HAP-1 (cell line): Measurements from ENCODE around the gene GJA9.
"Not testable (repeated sequence)": the region's sequence is repeated elsewhere in the genome, so short reads cannot be mapped to it uniquely, and the experiment has no call there.

Experiments used
- DNase-seq, 2 experiments: peaks; one replicate each; pipeline ENCODE4 v3.0.0-alpha.2; 2016 to 2020; ENCODE audit warnings: low spot score in 2 of 2
- H3K27me3 ChIP-seq: fragments of 250-450 bp; sonication (Bioruptor Pico); 2 replicates; pipeline ENCODE4 v1.5.1; 2020; ENCODE audit warnings: low read depth, mild to moderate bottlenecking, moderate library complexity
- H3K36me3 ChIP-seq: fragments of 250-450 bp; sonication (Bioruptor Pico); replicated peaks from 2 replicates; pipeline ENCODE4 v1.5.1; 2020; ENCODE audit warnings: mild to moderate bottlenecking
- H3K4me1 ChIP-seq: fragments of 250-450 bp; sonication (Bioruptor Pico); 2 replicates; pipeline ENCODE4 v1.5.1; 2020; ENCODE audit warnings: mild to moderate bottlenecking
- H3K4me3 ChIP-seq: fragments of 250-450 bp; sonication (Bioruptor Pico); 2 replicates; pipeline ENCODE4 v1.5.1; 2020; ENCODE audit warnings: mild to moderate bottlenecking, moderate library complexity
- H3K9me3 ChIP-seq: fragments of 250-450 bp; sonication (Bioruptor Pico); 2 replicates; pipeline ENCODE4 v1.5.1; 2020; ENCODE audit warnings: mild to moderate bottlenecking, moderate library complexity
- in situ Hi-C: fragments of 300-500 bp; cut with MboI; formaldehyde crosslinking; loops from 3 replicates; pipeline ENCODE4 v1.14.3; 2020; ENCODE audit warnings: low sequenced_read_pairs, inconsistent platforms, mixed read lengths

Gene GJA9

DNA sequence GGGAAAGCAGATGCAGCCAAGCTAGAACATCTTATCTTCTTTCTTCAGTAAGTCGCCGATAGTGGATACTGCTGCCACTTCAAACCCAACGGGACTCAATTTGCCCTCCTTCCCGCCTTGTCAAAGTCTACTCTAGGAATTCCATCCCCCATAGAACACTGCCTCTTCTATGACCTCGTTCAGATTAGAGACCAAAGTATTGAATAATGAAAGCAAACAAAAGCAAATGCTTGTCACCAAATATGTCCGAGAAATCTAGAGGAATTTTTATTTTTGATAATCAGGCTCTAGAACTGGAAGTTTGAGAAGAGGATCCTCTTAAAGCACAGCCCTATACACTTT, 21.0 kb downstream of the GJA9 start:
- Histone ChIP-seq H3K36me3 (peaks cover 15% of the 10 kb centered on the region), H3K27me3 (no peaks in the 10 kb centered on the region), H3K9me3 (no peaks in the 10 kb centered on the region), H3K4me1 (peaks cover 8% of the 10 kb centered on the region), H3K4me3 (peak overlapping the region; percentile 69)
- no peak for DNase-seq
- in situ Hi-C loops, result no loop called here

DNA sequence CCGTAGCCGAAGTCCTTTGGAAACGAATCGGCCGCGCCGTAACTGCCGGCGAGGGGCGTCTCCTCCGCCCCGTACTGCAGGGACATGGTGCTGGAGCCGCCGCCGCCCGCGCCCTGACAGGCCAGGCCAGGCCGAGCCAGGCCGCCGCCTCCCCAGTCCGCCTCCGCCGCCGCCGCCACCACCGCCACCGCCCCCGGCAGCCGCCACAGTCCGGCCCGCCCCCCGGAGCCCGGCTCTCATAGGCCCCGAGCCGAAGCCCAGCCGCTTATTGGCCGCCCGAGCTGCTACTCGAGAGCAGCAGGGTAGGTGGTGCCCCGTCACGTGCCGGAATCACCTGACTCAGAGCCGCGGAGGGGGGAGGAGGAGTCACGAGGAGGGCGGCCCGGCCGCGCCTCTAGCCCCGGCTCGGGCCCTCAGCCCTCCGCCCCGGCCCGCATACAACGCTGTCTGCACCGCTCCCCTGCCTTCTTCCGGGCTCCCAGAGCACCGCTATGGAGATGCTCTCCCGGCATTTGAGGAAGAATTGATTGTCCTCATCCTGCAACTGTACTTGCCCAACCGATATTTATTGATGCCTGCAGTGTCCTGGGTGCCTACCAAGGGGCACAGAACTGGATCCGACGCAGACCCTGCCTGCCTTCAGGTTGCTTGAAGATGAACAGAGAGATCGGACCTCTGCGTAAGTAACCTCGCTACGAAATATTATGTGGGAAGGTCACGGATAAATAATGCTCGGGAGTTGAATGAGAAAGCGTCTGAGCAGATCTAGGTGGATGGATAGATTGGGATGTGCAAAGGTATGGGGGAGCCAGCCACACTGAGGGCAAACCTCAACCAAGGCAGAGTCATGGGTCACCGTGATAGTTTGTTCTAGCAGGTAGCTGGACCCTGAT, 21.6 kb downstream of the GJA9 start, which contains the start of gene RRAGC:
Gene RRAGC (minus strand): TSS at position 212 of the 893 bp plus-strand sequence. CDS start 126 bp downstream, at position 86.
- peak within 1 kb of the TSS; percentile 69 for H3K4me3 ChIP-seq
- peak; percentile 96 to 99 for DNase-seq
- in situ Hi-C loops, result no loop called here
- no peaks in the 10 kb centered on the region for H3K9me3 ChIP-seq
- H3K4me1 ChIP-seq, result peaks cover 8% of the 10 kb centered on the region
- no peaks in the 10 kb centered on the region for H3K27me3 ChIP-seq
- H3K36me3 ChIP-seq, result peaks cover 18% of the 10 kb centered on the region

GRCh38 chr1:38858833-38859560, 22.4 kb downstream of the GJA9 start:
- Histone ChIP-seq H3K27me3 (no peaks in the 10 kb centered on the region), H3K4me3 (peak overlapping the region; percentile 69), H3K36me3 (peaks cover 23% of the 10 kb centered on the region), H3K4me1 (peaks cover 8% of the 10 kb centered on the region), H3K9me3 (no peaks in the 10 kb centered on the region)
- in situ Hi-C loops, result no loop called here
- DNase-seq, result peak in 1 of 2 experiments; percentile 50

- no peak for DNase-seq
- H3K9me3 ChIP-seq, result no peaks in the 10 kb centered on the region
- H3K4me1 ChIP-seq, result no peaks in the 10 kb centered on the region; the same call in 1 of the 2 replicates
- in situ Hi-C loops, result no loop called here
- no peaks in the 10 kb centered on the region for H3K27me3 ChIP-seq
- no peak overlapping the region for H3K4me3 ChIP-seq
- peaks cover 28% of the 10 kb centered on the region for H3K36me3 ChIP-seq
Measured at GRCh38 chr1:38852780-38853179, 28.6 kb downstream of the GJA9 start.

DNA sequence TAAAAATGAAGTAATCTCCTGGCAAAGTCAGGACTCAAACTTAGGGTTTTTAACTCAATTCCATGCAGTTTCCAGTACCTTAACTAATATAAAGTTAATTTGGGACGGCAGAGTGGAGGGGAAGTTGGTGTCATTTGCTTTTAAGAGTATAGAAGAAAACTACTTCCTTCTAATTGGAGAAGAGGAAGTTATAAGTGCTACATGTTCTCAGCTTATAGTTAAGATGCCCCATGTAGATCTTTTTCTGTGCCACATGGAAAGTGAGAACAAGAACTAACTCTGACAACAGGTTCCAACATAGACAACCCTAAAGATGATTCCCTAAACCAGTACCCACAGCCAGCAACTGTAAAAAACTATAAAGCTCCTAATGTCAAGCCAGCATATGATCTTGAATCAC, 33.3 kb downstream of the GJA9 start:
- no peaks in the 10 kb centered on the region for H3K9me3 ChIP-seq
- H3K27me3 ChIP-seq, result no peaks in the 10 kb centered on the region
- no peaks in the 10 kb centered on the region for H3K4me1 ChIP-seq
- H3K36me3 ChIP-seq, result peaks cover 16% of the 10 kb centered on the region
- DNase-seq, result no peak
- no peak overlapping the region for H3K4me3 ChIP-seq
- in situ Hi-C loops, result no loop called here

DNA sequence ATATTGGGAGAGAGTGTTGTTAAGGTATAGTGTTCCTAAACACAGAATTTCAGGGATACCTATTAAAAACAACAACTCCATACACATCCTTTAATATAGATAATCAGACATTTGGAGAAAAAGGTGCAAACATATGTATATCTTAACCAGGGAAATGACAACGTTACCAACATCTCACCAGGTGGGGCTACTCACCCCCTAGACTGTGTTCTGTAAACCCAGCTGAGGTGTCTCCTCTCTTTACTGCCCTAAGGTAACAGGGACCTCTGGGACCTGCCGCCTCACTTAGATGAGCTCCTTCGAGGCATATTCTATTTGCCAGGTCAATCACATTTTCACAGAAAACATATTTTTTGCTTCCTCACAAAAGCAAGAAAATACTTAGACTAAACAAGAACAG, 35.2 kb downstream of the GJA9 start:
- Histone ChIP-seq H3K36me3 (peaks cover 7% of the 10 kb centered on the region), H3K4me1 (no peaks in the 10 kb centered on the region)
- in situ Hi-C loops, result no loop called here

DNA sequence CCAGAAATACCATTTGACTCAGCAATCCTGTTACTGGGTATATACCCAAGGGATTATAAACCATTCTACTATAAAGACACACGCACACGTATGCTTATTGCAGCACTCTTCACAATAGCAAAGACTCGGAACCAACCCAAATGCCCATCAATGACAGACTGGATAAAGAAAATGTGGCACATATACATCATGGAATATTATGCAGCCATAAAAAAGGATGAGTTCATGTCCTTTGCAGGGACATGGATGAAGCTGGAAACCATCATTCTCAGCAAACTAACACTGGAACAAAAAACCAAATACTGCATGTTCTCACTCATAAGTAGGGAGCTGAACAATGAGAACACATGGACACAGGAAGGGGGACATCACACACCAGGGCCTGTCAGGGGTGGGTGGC, 36.3 kb downstream of the GJA9 start:
- H3K4me3 ChIP-seq, H3K9me3 ChIP-seq, in situ Hi-C loops, DNase-seq, H3K36me3 ChIP-seq, H3K4me1 ChIP-seq, H3K27me3 ChIP-seq: not testable (repeated sequence)

More for the DNA sequence above, 35.2 kb downstream of the GJA9 start:
- DNase-seq, result no peak
- Histone ChIP-seq H3K9me3 (no peaks in the 10 kb centered on the region), H3K27me3 (no peaks in the 10 kb centered on the region), H3K4me3 (no peak overlapping the region)

DNA sequence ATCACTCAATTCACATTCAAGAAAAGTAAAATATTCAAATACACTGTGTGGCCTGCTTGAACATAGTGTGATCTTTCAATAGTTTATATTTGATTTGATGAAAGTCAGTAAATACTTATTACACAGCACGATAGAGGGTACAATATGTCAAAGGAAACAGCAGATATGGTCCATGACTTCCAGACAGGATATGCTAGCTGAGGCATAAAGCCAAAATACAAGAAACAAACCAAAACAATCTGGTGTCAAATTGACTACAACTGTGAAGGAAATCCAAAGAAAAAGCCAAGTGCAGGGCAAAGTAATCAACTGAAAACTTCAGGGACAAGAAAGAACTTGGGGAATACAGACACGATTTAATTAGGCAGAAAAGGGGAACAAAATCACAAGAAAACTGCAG, 41.1 kb downstream of the GJA9 start:
- H3K9me3 ChIP-seq, result no peaks in the 10 kb centered on the region
- no peak overlapping the region for H3K4me3 ChIP-seq
- DNase-seq, result no peak
- no peaks in the 10 kb centered on the region for H3K27me3 ChIP-seq
- H3K36me3 ChIP-seq, result peaks cover 14% of the 10 kb centered on the region
- peaks cover 14% of the 10 kb centered on the region for H3K4me1 ChIP-seq
- in situ Hi-C loops, result no loop called here

- Histone ChIP-seq H3K4me1 (peaks cover 14% of the 10 kb centered on the region), H3K27me3 (no peaks in the 10 kb centered on the region), H3K9me3 (no peaks in the 10 kb centered on the region), H3K36me3 (peaks cover 11% of the 10 kb centered on the region), H3K4me3 (no peak overlapping the region)
- in situ Hi-C loops, result no loop called here
- no peak for DNase-seq
Measured at GRCh38 chr1:38839363-38839762, 42.0 kb downstream of the GJA9 start.

- H3K27me3 ChIP-seq, H3K4me3 ChIP-seq, H3K9me3 ChIP-seq, in situ Hi-C loops: not testable (repeated sequence)
- Histone ChIP-seq H3K36me3 (peaks cover 11% of the 10 kb centered on the region), H3K4me1 (peaks cover 14% of the 10 kb centered on the region)
- peak in 1 of 2 experiments; percentile 57 for DNase-seq
Measured at GRCh38 chr1:38836316-38836715, 45.1 kb downstream of the GJA9 start.

- H3K9me3 ChIP-seq, result no peaks in the 10 kb centered on the region
- no peak overlapping the region for H3K4me3 ChIP-seq
- H3K36me3 ChIP-seq, result peaks cover 11% of the 10 kb centered on the region
- peaks cover 3% of the 10 kb centered on the region; the same call in 1 of the 2 replicates for H3K27me3 ChIP-seq
- peak; percentile 75 to 85 for DNase-seq
- peaks cover 14% of the 10 kb centered on the region for H3K4me1 ChIP-seq
- in situ Hi-C loops, result loop anchor here (5.0 kb wide), 1 partner anchor 808 kb away; no protein-coding TSS in a partner anchor
Measured at GRCh38 chr1:38834937-38835827, 46.2 kb downstream of the GJA9 start.

DNA sequence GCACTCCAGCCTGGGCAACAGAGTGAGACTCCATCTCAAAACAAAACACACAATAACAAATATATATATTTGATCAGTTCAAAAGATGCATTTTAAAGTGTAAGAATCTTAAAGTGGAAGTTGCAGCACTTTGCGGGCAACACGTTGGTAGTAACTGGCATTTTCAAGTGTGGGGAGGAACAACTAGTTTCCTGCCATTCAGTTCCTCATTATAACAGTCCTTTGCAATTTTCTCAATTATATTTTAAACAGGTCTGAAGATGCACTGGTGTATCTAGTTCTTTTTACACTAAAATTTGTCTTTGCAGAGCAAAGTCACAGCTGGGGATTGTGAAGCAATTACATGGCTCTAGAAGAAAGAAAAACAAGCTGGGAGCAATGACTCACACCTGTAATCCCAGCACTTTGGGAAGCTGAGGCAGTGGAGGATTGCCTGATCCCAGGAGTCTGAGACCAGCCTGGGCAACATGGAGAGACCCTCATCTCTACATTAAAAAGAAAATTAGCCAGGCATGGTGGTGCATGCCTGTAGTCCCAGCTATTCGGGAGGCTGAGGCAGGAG, 47.1 kb downstream of the GJA9 start:
- DNase-seq, result no peak
- Histone ChIP-seq H3K4me1 (peaks cover 14% of the 10 kb centered on the region), H3K9me3 (no peaks in the 10 kb centered on the region), H3K36me3 (peaks cover 10% of the 10 kb centered on the region), H3K4me3 (no peak overlapping the region), H3K27me3 (peaks cover 3% of the 10 kb centered on the region; the same call in 1 of the 2 replicates)
- in situ Hi-C loops, result loop anchor here (5.0 kb wide), 1 partner anchor 807 kb away; no protein-coding TSS in a partner anchor

GRCh38 chr1:38833146-38833545, 48.2 kb downstream of the GJA9 start:
- Histone ChIP-seq H3K4me3 (no peak overlapping the region), H3K4me1 (peaks cover 14% of the 10 kb centered on the region), H3K27me3 (peaks cover 3% of the 10 kb centered on the region; the same call in 1 of the 2 replicates), H3K36me3 (no peaks in the 10 kb centered on the region), H3K9me3 (no peaks in the 10 kb centered on the region)
- DNase-seq, result no peak
- in situ Hi-C loops, result loop anchor here (5.0 kb wide), 1 partner anchor 806 kb away; no protein-coding TSS in a partner anchor
